ENCODE measurements around the gene KRTAP12-1.
"Not testable (repeated sequence)": the region's sequence is repeated elsewhere in the genome, so short reads cannot be mapped to it uniquely, and the experiment has no call there.

Gene KRTAP12-1

DNA sequence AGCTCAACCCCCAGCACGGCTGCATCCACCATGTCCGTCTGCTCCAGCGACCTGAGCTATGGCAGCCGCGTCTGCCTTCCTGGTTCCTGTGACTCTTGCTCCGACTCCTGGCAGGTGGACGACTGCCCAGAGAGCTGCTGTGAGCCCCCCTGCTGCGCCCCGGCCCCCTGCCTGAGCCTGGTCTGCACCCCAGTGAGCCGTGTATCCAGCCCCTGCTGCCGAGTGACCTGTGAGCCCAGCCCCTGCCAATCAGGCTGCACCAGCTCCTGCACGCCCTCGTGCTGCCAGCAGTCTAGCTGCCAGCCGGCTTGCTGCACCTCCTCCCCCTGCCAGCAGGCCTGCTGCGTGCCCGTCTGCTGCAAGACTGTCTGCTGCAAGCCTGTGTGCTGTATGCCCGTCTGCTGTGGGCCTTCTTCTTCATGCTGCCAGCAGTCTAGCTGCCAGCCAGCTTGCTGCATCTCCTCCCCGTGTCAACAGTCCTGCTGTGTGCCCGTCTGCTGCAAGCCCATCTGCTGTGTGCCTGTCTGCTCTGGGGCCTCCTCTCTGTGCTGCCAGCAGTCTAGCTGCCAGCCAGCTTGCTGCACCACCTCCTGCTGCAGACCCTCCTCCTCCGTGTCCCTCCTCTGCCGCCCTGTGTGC lies 15.3 kb upstream of the KRTAP12-1 start, which contains the start of gene KRTAP10-12:
TSS of gene KRTAP10-12 (plus strand) at position 1 of the 639 bp plus-strand sequence. CDS start at position 31, 30 bp downstream.
- not testable (repeated sequence) for DNase-seq

DNA sequence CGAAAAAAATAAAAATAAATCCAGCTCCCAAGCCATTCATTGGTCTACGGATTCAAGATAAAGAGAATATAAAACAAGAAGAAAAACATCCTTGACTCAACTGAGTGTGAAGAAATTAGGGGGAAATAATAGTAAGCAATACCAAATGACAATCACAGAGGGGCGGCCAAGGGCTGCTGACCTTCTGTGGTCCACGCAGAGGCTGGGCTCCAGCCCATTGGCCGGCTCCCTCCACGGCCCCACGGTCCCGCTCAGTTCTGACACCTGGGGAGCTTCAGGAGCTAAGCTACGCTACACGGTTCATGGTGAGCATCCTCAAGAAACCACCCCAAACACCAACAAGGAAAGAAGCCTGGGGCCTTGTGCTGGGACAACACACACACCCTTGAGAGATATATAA lies 14.6 kb upstream of the KRTAP12-1 start:
- no peak for DNase-seq

DNA sequence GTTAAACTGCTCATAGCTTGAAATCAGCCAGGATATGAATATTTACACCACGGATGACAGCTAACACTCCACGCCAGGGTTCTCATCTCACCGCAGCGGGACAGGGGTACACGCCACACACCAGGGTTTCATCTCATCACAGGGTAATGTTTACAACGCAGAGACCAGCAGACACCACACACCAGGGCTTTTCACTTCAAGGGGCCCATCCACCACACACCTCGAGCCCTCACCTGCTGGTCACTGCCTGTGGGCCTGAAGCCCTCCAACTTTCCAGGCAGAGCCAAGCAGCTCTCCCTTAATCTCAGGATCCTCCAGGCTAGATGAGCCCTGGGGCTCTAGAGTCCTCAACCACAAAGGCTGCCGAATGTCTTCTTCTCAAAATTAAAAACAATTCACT lies 13.7 kb upstream of the KRTAP12-1 start:
- DNase-seq: no peak

GRCh38 chr21:44695184-44695583 lies 13.2 kb upstream of the KRTAP12-1 start:
- DNase-seq: no peak

GRCh38 chr21:44694776-44695175 lies 12.8 kb upstream of the KRTAP12-1 start:
- DNase-seq: no peak

DNA sequence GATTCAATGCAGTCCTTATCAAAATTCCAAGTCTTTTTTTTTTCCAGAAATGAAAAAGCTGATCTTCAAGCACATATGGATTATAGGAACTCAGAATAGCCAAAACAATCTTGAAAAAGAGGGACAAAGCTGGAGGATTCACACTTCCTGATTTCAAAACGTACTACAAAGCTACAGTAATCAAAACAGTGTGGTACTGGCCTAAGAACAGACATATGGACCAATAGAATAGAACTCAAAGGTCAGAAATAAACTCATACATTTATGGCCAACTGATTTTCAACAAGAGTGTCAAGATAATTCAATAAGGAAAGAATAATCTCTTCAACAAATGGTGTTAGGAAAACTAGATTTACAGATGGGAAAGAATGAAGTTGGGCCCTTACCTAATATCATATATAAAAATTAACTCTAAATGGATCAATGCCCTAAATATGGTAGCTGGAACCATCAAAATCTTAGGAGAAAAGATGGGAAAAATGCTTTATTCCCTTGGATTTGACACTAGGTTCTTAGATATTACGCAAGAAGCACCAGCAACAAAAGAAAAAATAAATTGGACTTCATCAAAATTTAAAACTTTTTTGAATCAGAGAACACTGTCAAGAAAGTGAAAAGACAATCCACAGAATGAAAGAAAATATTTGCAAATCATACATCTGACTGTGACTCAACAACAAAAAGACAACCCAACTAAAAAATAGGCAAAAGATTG lies 11.0 kb upstream of the KRTAP12-1 start:
- DNase-seq: no peak

- DNase-seq: no peak
These were observed 9.7 kb upstream of the KRTAP12-1 start for GRCh38 chr21:44691686-44692085.

DNA sequence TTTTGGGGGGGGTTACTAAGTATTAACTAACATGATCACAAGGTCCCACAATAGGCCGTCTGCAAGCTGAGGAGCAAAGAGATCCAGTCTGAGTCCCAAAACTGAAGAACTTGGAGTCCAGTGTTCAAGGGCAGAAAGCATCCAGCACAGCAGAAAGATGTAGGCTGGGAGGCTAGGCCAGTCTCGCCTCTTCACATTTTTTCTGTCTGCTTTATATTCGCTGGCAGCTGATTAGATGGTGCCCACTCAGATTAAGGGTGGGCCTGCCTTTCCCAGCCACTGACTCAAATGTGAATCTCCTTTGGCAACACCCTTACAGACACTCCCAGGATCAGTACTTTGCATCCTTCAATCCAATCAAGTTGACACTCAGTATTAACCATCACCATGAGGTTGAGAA lies 7.8 kb upstream of the KRTAP12-1 start:
- DNase-seq: not testable (repeated sequence)

GRCh38 chr21:44687671-44688070 lies 5.7 kb upstream of the KRTAP12-1 start:
- no peak for DNase-seq

DNA sequence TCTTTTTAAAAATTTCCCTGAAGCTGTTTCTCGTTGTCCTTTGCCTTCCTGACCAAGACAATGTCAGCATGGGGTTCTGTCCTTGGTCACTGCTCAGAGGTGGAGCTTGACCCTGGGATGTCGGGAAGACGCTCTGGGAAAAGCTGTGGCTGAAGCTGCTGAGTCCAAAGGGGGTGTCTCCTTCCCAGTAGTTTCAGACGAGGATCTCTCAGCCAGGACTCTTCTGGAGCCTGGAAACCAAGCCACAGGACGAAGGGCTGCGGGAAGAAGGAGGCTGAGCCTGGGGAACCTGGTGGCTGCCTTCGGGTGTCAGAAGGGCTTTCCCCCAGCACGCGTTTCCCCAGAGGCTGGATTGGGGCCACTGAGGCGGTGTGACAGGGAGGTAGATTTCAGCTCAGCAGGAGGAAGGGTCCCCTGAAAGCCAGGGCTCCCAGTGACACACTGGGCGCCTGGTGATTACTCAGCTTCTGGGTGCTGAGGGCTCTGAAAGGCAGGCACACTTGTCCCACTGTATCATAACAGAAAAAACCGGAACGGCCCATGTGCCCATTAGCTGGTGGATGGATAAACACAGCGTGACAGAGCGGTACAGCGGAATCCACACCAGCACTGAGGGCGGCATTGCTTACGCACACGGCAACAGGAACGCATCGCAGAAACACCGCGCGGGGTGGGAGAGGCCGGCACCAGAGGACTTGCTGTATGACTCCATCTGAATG lies 5.0 kb upstream of the KRTAP12-1 start:
- no peak for DNase-seq

DNA sequence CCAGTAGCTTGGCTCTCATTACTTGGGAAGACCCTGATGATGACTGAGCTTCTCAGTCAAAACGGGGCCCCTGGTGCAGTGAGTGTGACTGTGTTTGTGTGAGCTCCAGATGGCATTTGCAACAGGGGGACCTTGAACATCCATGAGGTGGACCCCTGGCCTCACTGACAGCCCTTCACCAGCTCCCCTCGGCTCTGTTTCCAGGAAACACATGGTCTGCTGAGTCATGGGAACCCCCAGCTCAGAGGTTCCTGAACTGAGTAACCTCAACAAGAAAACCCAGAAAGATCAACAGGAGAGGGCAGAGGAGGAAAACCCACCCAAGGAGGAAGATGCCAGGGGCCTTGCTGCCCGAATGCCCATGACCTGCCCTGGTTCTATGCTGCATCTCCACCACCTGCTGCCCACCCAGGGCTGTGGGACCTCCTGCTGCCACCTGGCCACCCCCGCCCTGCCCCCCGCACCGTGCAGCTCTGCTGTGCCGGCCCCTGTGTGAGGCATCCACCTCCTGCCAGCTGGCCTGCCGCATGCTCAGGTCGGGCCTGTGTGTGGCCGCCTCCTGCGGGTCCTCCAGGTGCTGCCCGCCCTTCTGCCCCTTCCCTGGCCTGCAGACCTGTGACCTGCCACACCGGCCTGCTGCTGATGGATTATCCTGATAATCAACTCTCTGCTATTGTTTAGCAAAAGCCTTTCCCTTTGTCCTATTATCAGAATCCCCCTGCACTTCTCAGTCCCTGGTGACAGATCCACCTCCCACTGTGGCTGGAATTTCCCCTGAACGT lies 4.2 kb upstream of the KRTAP12-1 start:
- no peak for DNase-seq

- DNase-seq: not testable (repeated sequence)
These were observed 3.1 kb upstream of the KRTAP12-1 start for GRCh38 chr21:44685050-44685449.

- no peak for DNase-seq
These were observed 2.5 kb upstream of the KRTAP12-1 start for GRCh38 chr21:44684483-44684882.

DNA sequence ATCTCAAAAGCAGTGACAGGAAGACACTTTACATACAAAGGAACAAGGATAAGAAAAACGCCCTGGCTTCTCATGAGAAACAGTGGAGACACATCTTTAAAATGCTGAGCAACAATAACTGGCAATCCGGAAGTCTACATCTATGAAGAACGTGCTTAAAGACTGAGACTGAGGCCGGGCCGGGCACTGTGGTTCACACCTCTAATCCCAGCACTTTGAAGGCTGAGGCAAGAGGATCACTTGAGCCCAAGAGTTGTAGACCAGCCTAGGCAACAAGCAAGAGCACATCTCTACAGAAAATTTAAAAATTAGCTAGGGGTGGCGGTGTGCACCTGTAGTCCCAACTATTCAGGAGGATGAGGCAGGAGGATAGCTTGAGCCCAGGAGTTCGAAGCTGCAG lies 2.1 kb upstream of the KRTAP12-1 start:
- no peak for DNase-seq

DNA sequence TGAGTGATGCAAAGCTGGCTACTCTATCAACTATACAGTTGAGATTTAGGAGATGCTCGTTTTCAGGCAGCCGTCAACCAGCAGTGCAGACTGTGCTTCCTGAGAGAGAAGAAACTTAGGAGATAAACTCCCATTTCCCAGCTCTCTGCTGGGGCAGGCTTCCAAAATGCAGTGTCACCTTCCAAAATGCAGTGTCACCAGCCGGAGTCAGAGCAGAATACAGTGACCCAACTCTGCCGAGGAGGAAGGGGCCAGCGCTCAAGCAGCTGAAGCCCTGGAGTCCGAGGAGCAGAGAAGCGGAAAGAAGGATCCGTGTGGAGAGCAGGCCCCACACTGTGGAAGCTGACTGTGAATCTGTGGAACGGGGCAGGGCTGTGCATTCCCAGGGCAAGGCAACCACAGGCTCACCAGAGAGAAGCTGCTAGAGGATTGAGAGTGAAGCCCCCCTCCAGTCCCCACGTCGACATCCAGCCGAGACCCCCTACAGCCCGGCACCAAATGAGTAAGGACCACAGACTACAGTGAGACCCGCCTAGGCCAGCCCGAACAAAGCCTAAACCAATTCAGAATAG lies 703 bp upstream of the KRTAP12-1 start:
- DNase-seq: no peak

GRCh38 chr21:44681152-44681551 lies 811 bp downstream of the KRTAP12-1 start:
- no peak for DNase-seq

- no peak for DNase-seq
These were observed 4.1 kb downstream of the KRTAP12-1 start for GRCh38 chr21:44677881-44678280.

GRCh38 chr21:44671911-44672310 lies 10.1 kb downstream of the KRTAP12-1 start:
- no peak for DNase-seq

DNA sequence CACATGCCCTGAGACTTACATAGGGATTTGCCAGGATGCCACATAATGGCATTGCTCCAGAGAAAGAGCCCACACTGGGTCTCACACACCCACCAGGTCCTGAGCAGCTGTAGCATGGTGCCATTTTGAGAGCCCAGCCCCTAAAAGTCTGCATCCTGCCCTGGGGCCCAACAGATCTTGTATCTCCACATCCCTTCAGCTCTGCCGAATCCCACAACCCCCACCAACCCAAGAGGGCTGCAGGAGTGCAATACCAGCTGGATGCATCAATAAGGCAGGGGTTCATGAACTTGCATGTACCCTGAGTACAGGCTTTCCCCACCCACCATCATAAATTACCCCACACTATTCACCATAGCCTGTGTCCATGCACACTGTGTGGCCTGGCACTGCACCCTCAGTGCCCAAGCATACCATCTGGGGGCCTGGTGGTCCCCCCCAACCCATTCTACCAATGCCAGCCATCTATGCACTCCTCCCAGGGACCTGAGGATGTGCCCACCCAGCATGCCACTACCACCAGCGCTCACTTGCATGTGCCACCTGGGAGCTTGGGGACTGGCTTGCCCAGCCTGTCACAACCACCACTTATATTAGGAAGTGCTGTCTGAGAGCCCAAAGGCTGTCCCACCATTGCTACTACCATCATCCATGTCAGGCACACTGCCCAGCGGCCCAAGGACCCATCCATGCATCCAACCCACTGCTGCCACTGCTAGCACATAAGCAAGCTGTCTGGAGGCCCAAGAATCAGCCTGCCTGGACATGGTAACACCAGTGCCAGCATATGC lies 11.1 kb downstream of the KRTAP12-1 start:
- DNase-seq: no peak

DNA sequence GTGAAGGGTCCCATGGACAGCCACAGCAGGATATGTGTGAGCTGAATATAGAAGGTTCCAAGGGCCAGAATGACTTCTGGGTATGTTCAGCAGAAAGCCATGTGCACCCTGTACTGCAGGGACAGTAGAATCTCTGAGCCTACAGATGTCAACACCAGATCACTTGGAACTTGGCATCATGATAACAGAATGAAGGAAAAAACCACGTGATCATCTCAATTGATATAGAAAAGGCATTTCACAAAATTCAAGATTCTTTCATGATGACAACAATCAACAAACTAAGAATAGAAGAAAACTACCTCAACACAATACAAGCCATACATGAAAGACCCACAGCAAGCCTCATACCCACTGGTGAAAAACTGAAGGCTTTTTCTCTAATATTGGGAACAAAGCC lies 14.4 kb downstream of the KRTAP12-1 start:
- no peak for DNase-seq

- DNase-seq: no peak
These were observed 15.3 kb downstream of the KRTAP12-1 start, which contains the start of gene KRTAP12-2 for GRCh38 chr21:44666401-44667320. Gene KRTAP12-2, minus strand, starts transcription at chr21:44666927. Its CDS starts 41 bp downstream, at chr21:44666886.
